Measurements from ENCODE around the gene POLR1D. TPM values are rescaled to one million over a fixed set of nuclear protein-coding genes. Genes with fewer than 3 reads are reported as not detected.

Gene POLR1D
- total RNA-seq, 1 donor from 2014 or later = 85.1 TPM

- Mint-ChIP-seq H3K9me3 (ENCODE audit: unreplicated experiment) (no peaks in the 10 kb centered on the region), H3K4me3 (ENCODE audit: unreplicated experiment) (no peak overlapping the region), H3K27me3 (ENCODE audit: unreplicated experiment) (no peaks in the 10 kb centered on the region), H3K27ac (ENCODE audit: unreplicated experiment) (no peak overlapping the region), H3K4me1 (ENCODE audit: low read depth, unreplicated experiment) (peaks cover 4% of the 10 kb centered on the region), H3K36me3 (ENCODE audit: unreplicated experiment) (no peaks in the 10 kb centered on the region)
- no peak for DNase-seq
- no peak for TF ChIP-seq CTCF (IDR thresholded peaks at IDR 0.05; ENCODE audit: partially characterized antibody, unreplicated experiment)
These were observed 10.5 kb downstream of the POLR1D start for GRCh38 chr13:27632214-27632613.

- TF ChIP-seq CTCF (IDR thresholded peaks at IDR 0.05; ENCODE audit: partially characterized antibody, unreplicated experiment) = no peak
- no peak for DNase-seq
- H3K4me1 Mint-ChIP-seq (ENCODE audit: low read depth, unreplicated experiment) = peaks cover 4% of the 10 kb centered on the region
- no peaks in the 10 kb centered on the region for H3K9me3 Mint-ChIP-seq (ENCODE audit: unreplicated experiment)
- no peak overlapping the region for H3K4me3 Mint-ChIP-seq (ENCODE audit: unreplicated experiment)
- H3K36me3 Mint-ChIP-seq (ENCODE audit: unreplicated experiment) = no peaks in the 10 kb centered on the region
- H3K27ac Mint-ChIP-seq (ENCODE audit: unreplicated experiment) = no peak overlapping the region
- no peaks in the 10 kb centered on the region for H3K27me3 Mint-ChIP-seq (ENCODE audit: unreplicated experiment)
These were observed 11.0 kb downstream of the POLR1D start for GRCh38 chr13:27632648-27633047.

GRCh38 chr13:27634231-27634630, 12.5 kb downstream of the POLR1D start:
- peaks cover 10% of the 10 kb centered on the region for H3K4me1 Mint-ChIP-seq (ENCODE audit: low read depth, unreplicated experiment)
- no peak overlapping the region for H3K4me3 Mint-ChIP-seq (ENCODE audit: unreplicated experiment)
- no peak overlapping the region for H3K27ac Mint-ChIP-seq (ENCODE audit: unreplicated experiment)
- DNase-seq = no peak
- H3K9me3 Mint-ChIP-seq (ENCODE audit: unreplicated experiment) = no peaks in the 10 kb centered on the region
- no peaks in the 10 kb centered on the region for H3K36me3 Mint-ChIP-seq (ENCODE audit: unreplicated experiment)
- H3K27me3 Mint-ChIP-seq (ENCODE audit: unreplicated experiment) = no peaks in the 10 kb centered on the region
- TF ChIP-seq CTCF (IDR thresholded peaks at IDR 0.05; ENCODE audit: partially characterized antibody, unreplicated experiment) = no peak

- H3K27ac Mint-ChIP-seq (ENCODE audit: unreplicated experiment) = no peak overlapping the region
- no peak for TF ChIP-seq CTCF (IDR thresholded peaks at IDR 0.05; ENCODE audit: partially characterized antibody, unreplicated experiment)
- H3K4me3 Mint-ChIP-seq (ENCODE audit: unreplicated experiment) = no peak overlapping the region
- H3K9me3 Mint-ChIP-seq (ENCODE audit: unreplicated experiment) = no peaks in the 10 kb centered on the region
- peaks cover 10% of the 10 kb centered on the region for H3K4me1 Mint-ChIP-seq (ENCODE audit: low read depth, unreplicated experiment)
- H3K36me3 Mint-ChIP-seq (ENCODE audit: unreplicated experiment) = no peaks in the 10 kb centered on the region
- DNase-seq = no peak
- no peaks in the 10 kb centered on the region for H3K27me3 Mint-ChIP-seq (ENCODE audit: unreplicated experiment)
These were observed 13.1 kb downstream of the POLR1D start for GRCh38 chr13:27634791-27635190.

GRCh38 chr13:27635266-27635665, 13.6 kb downstream of the POLR1D start:
- Mint-ChIP-seq H3K36me3 (ENCODE audit: unreplicated experiment) (no peaks in the 10 kb centered on the region), H3K27ac (ENCODE audit: unreplicated experiment) (no peak overlapping the region), H3K27me3 (ENCODE audit: unreplicated experiment) (no peaks in the 10 kb centered on the region), H3K4me3 (ENCODE audit: unreplicated experiment) (no peak overlapping the region), H3K9me3 (ENCODE audit: unreplicated experiment) (no peaks in the 10 kb centered on the region), H3K4me1 (ENCODE audit: low read depth, unreplicated experiment) (peaks cover 10% of the 10 kb centered on the region)
- TF ChIP-seq CTCF (IDR thresholded peaks at IDR 0.05; ENCODE audit: partially characterized antibody, unreplicated experiment) = no peak
- DNase-seq = no peak
